Activated CD4-positive, alpha-beta T cell treated with anti-CD3 and anti-CD28 coated beads, Interleukin-10, Interleukin-2, amounts not matched to agents 100 ng/mL and 50 ng/mL, durations not matched to agents 16 hours and 8 hours (primary cell): ENCODE results near the gene KEAP1.

Experiments
- DNase-seq: peaks from one replicate; pipeline ENCODE4 v3.0.0-alpha.2; 2020

KEAP1 gene

GRCh38 chr19:10439588-10439987 is 63.6 kb downstream of the KEAP1 start:
- no peak for DNase-seq
